Gastrocnemius medialis (tissue), 4 donors: ENCODE measurements around the gene SNTG2.

Source experiments
- CTCF ChIP-seq, 5 experiments: fragments of 450-650 bp in 3 of 5; fragments of 200-600 bp in 2 of 5; sonication (generic) in 2 of 5; IDR thresholded peaks in 4 of 5; conservative IDR thresholded peaks in 1 of 5; 1 replicate in 4 of 5; 2 replicates in 1 of 5; pipeline ENCODE4 v1.5.1; 2016 to 2019; ENCODE audit warnings: antibody characterized with exemption in 5 of 5, mild to moderate bottlenecking in 3 of 5, moderate library complexity in 3 of 5
- POLR2A ChIP-seq, 2 donors: fragments of 450-650 bp; IDR thresholded peaks; one replicate each; pipeline ENCODE4 v1.6.1; 2017; ENCODE audit warnings: antibody characterized with exemption in 2 of 2, mild to moderate bottlenecking in 2 of 2, moderate library complexity in 2 of 2

- TF ChIP-seq CTCF (IDR thresholded peaks at IDR 0.05 in 4 of 5, conservative IDR thresholded peaks at IDR 0.05 in 1 of 5) (no peak), POLR2A (IDR thresholded peaks at IDR 0.05) (no peak)
Measured at GRCh38 chr2:1224901-1225300, 274.3 kb downstream of the SNTG2 start.
